ENCODE data around the gene DNAH9. TPM values are rescaled to one million over a fixed set of nuclear protein-coding genes. Genes with fewer than 3 reads are reported as not detected.

The DNAH9 gene
- total RNA-seq, 1 donor from 2014 or later, result 0.08 TPM

GRCh38 chr17:11583306-11583992 is 14.8 kb upstream of the DNAH9 start:
- Histone ChIP-seq H3K4me3 (ENCODE audit: low read depth, low read length) (no peak overlapping the region), H3K27me3 (ENCODE audit: control insufficient read depth, insufficient read depth, low read length) (no peaks in the 10 kb centered on the region), H3K36me3 (ENCODE audit: control insufficient read depth, insufficient read depth, low read length) (no peaks in the 10 kb centered on the region)
- no peak for DNase-seq (ENCODE audit: low read depth)
- no peak for TF ChIP-seq CTCF (IDR thresholded peaks at IDR 0.05; ENCODE audit: insufficient read depth, low read length, poor library complexity, severe bottlenecking)

- no peaks in the 10 kb centered on the region for H3K36me3 ChIP-seq (ENCODE audit: control insufficient read depth, insufficient read depth, low read length)
- no peak overlapping the region for H3K4me3 ChIP-seq (ENCODE audit: low read depth, low read length)
- H3K27me3 ChIP-seq (ENCODE audit: control insufficient read depth, insufficient read depth, low read length), result no peaks in the 10 kb centered on the region
- DNase-seq (ENCODE audit: low read depth), result no peak
- no peak for TF ChIP-seq CTCF (IDR thresholded peaks at IDR 0.05; ENCODE audit: insufficient read depth, low read length, poor library complexity, severe bottlenecking)
Measured at GRCh38 chr17:11589716-11590115, 8.6 kb upstream of the DNAH9 start.

- no peak for DNase-seq (ENCODE audit: low read depth)
- no peaks in the 10 kb centered on the region for H3K36me3 ChIP-seq (ENCODE audit: control insufficient read depth, insufficient read depth, low read length)
Measured at GRCh38 chr17:11601661-11602060, 3.4 kb downstream of the DNAH9 start.

GRCh38 chr17:11608396-11608795 is 10.1 kb downstream of the DNAH9 start:
- no peak for DNase-seq (ENCODE audit: low read depth)
- no peak for TF ChIP-seq CTCF (IDR thresholded peaks at IDR 0.05; ENCODE audit: insufficient read depth, low read length, poor library complexity, severe bottlenecking)
- H3K36me3 ChIP-seq (ENCODE audit: control insufficient read depth, insufficient read depth, low read length), result no peaks in the 10 kb centered on the region
- H3K27me3 ChIP-seq (ENCODE audit: control insufficient read depth, insufficient read depth, low read length), result no peaks in the 10 kb centered on the region
- H3K4me3 ChIP-seq (ENCODE audit: low read depth, low read length), result no peak overlapping the region

More at GRCh38 chr17:11601661-11602060, 3.4 kb downstream of the DNAH9 start:
- Histone ChIP-seq H3K4me3 (ENCODE audit: low read depth, low read length) (no peak overlapping the region), H3K27me3 (ENCODE audit: control insufficient read depth, insufficient read depth, low read length) (no peaks in the 10 kb centered on the region)
- TF ChIP-seq CTCF (IDR thresholded peaks at IDR 0.05; ENCODE audit: insufficient read depth, low read length, poor library complexity, severe bottlenecking), result no peak

GRCh38 chr17:11610999-11611566 is 12.8 kb downstream of the DNAH9 start:
- Histone ChIP-seq H3K36me3 (ENCODE audit: control insufficient read depth, insufficient read depth, low read length) (no peaks in the 10 kb centered on the region), H3K27me3 (ENCODE audit: control insufficient read depth, insufficient read depth, low read length) (no peaks in the 10 kb centered on the region), H3K4me3 (ENCODE audit: low read depth, low read length) (no peak overlapping the region)
- TF ChIP-seq CTCF (IDR thresholded peaks at IDR 0.05; ENCODE audit: insufficient read depth, low read length, poor library complexity, severe bottlenecking), result no peak
- DNase-seq (ENCODE audit: low read depth), result no peak

GRCh38 chr17:11612956-11613355 is 14.7 kb downstream of the DNAH9 start:
- H3K36me3 ChIP-seq (ENCODE audit: control insufficient read depth, insufficient read depth, low read length), result no peaks in the 10 kb centered on the region
- no peak for TF ChIP-seq CTCF (IDR thresholded peaks at IDR 0.05; ENCODE audit: insufficient read depth, low read length, poor library complexity, severe bottlenecking)
- H3K4me3 ChIP-seq (ENCODE audit: low read depth, low read length), result no peak overlapping the region
- no peak for DNase-seq (ENCODE audit: low read depth)
- H3K27me3 ChIP-seq (ENCODE audit: control insufficient read depth, insufficient read depth, low read length), result no peaks in the 10 kb centered on the region
